Measurements from ENCODE around the gene NPTN. TPM values are rescaled to one million over a fixed set of nuclear protein-coding genes. Genes with fewer than 3 reads are reported as not detected.
"Not testable (repeated sequence)": the region's sequence is repeated elsewhere in the genome, so short reads cannot be mapped to it uniquely, and the experiment has no call there.

NPTN gene
- total RNA-seq, 1 experiment from 2014 or later = 90.9 TPM

- H3K36me3 ChIP-seq (ENCODE audit: control insufficient read depth in 1 of 2, insufficient read depth in 2 of 2, low read length in 2 of 2) = peaks cover 14% of the 10 kb centered on the region in 2 experiments; a peak in 2 of 4 replicates
- H2AFZ ChIP-seq (ENCODE audit: low read depth, low read length, poor library complexity, severe bottlenecking); POLR2A ChIA-PET; H3K4me3 ChIP-seq (replicated peaks in 1 of 2; ENCODE audit: low read depth in 1 of 2, low read length in 2 of 2); H3K9ac ChIP-seq (ENCODE audit: low read length); RAD21 ChIA-PET (ENCODE audit: low non-redundant PET in 1 of 2, low total read pairs in 2 of 2, uncharacterized antibody in 2 of 2, unreplicated experiment in 2 of 2); H3K27ac ChIP-seq (ENCODE audit: low read depth, low read length); H3K27me3 ChIP-seq (ENCODE audit: insufficient read depth, low read length); H3K79me2 ChIP-seq (ENCODE audit: insufficient read depth, low read length); H4K20me1 ChIP-seq (ENCODE audit: insufficient read depth); DNase-seq (ENCODE audit: low read depth, low spot score); H3K4me1 ChIP-seq (ENCODE audit: control insufficient read depth in 1 of 2, insufficient read depth in 2 of 2, low read length in 2 of 2); ATAC-seq; BruUV-seq (replicated peaks); H3K4me2 ChIP-seq (ENCODE audit: low read length); H3K9me2 ChIP-seq (ENCODE audit: insufficient read depth); intact Hi-C loops (cut with micrococcal nuclease); CTCF ChIA-PET; H3K9me3 ChIP-seq (ENCODE audit: control insufficient read depth in 1 of 2, insufficient read depth in 1 of 2, low read depth in 1 of 2, low read length in 2 of 2): not testable (repeated sequence)
These were observed 55.6 kb downstream of the NPTN start for GRCh38 chr15:73577593-73577992.

GRCh38 chr15:73575636-73576247 is 57.4 kb downstream of the NPTN start:
- no TSS peak for BruUV-seq (replicated peaks)
- ChIA-PET CTCF (no interaction called here), POLR2A (no interaction called here), RAD21 (ENCODE audit: low non-redundant PET in 1 of 2, low total read pairs in 2 of 2, uncharacterized antibody in 2 of 2, unreplicated experiment in 2 of 2) (no interaction called here)
- no peaks in the 10 kb centered on the region for H3K27me3 ChIP-seq (ENCODE audit: insufficient read depth, low read length)
- TF ChIP-seq CTCF (IDR thresholded peaks at IDR 0.05 in 2 of 3, conservative IDR thresholded peaks at IDR 0.05 in 1 of 3; ENCODE audit: borderline replicate concordance in 1 of 3, insufficient read depth in 1 of 3, low read depth in 2 of 3, low read length in 2 of 3) (no peak), ZNF274 (IDR thresholded peaks at IDR 0.05; ENCODE audit: low read depth, low read length) (no peak), ELF1 (IDR thresholded peaks at IDR 0.05; ENCODE audit: borderline replicate concordance, low read depth) (no peak), EZH2 (IDR thresholded peaks at IDR 0.05) (no peak), SIN3A (IDR thresholded peaks at IDR 0.05; ENCODE audit: low read depth) (no peak), REST (IDR thresholded peaks at IDR 0.05; ENCODE audit: low read depth) (no peak), TCF7L2 (IDR thresholded peaks at IDR 0.05; ENCODE audit: borderline replicate concordance, extremely low read depth, insufficient read depth, insufficient read length) (no peak), CEBPB (IDR thresholded peaks at IDR 0.05; ENCODE audit: low read depth) (no peak), POLR2A (IDR thresholded peaks at IDR 0.05; ENCODE audit: borderline replicate concordance, extremely low read depth, insufficient read depth, insufficient read length) (no peak), MAX (IDR thresholded peaks at IDR 0.05) (no peak), ATF3 (IDR thresholded peaks at IDR 0.05) (no peak), SRF (IDR thresholded peaks at IDR 0.05; ENCODE audit: low read depth) (no peak), CBX3 (IDR thresholded peaks at IDR 0.05; ENCODE audit: low read depth) (no peak), FOSL1 (IDR thresholded peaks at IDR 0.05; ENCODE audit: low read depth) (no peak), RAD21 (IDR thresholded peaks at IDR 0.05; ENCODE audit: low read depth) (no peak)
- DNase-seq (ENCODE audit: low read depth, low spot score) (no peak), ATAC-seq (no peak)
- H3K79me2 ChIP-seq (ENCODE audit: insufficient read depth, low read length) = no peaks in the 10 kb centered on the region
- intact Hi-C loops (cut with micrococcal nuclease) = no loop called here
- H3K9ac ChIP-seq (ENCODE audit: low read length) = no peak overlapping the region
- H3K4me3 ChIP-seq (replicated peaks in 1 of 2; ENCODE audit: low read depth in 1 of 2, low read length in 2 of 2) = no peak overlapping the region
- H4K20me1 ChIP-seq (ENCODE audit: insufficient read depth) = no peaks in the 10 kb centered on the region
- H3K4me2 ChIP-seq (ENCODE audit: low read length) = no peak overlapping the region
- no peaks in the 10 kb centered on the region for H3K9me3 ChIP-seq (ENCODE audit: control insufficient read depth in 1 of 2, insufficient read depth in 1 of 2, low read depth in 1 of 2, low read length in 2 of 2)
- H3K36me3 ChIP-seq (ENCODE audit: control insufficient read depth in 1 of 2, insufficient read depth in 2 of 2, low read length in 2 of 2) = peaks cover 14 to 23% of the 10 kb centered on the region in 2 experiments; a peak in 3 of 4 replicates
- H3K9me2 ChIP-seq (ENCODE audit: insufficient read depth) = no peaks in the 10 kb centered on the region
- no peak overlapping the region for H2AFZ ChIP-seq (ENCODE audit: low read depth, low read length, poor library complexity, severe bottlenecking)
- H3K27ac ChIP-seq (ENCODE audit: low read depth, low read length) = no peak overlapping the region
- H3K4me1 ChIP-seq (ENCODE audit: control insufficient read depth in 1 of 2, insufficient read depth in 2 of 2, low read length in 2 of 2) = no peaks in the 10 kb centered on the region

Data from HCT116 (cell line).